ENCODE data around the gene MXD4. TPM values are rescaled to one million over a fixed set of nuclear protein-coding genes. Genes with fewer than 3 reads are reported as not detected.

Gene MXD4
- total RNA-seq, 1 experiment from 2014 or later = 22.0 TPM

DNA sequence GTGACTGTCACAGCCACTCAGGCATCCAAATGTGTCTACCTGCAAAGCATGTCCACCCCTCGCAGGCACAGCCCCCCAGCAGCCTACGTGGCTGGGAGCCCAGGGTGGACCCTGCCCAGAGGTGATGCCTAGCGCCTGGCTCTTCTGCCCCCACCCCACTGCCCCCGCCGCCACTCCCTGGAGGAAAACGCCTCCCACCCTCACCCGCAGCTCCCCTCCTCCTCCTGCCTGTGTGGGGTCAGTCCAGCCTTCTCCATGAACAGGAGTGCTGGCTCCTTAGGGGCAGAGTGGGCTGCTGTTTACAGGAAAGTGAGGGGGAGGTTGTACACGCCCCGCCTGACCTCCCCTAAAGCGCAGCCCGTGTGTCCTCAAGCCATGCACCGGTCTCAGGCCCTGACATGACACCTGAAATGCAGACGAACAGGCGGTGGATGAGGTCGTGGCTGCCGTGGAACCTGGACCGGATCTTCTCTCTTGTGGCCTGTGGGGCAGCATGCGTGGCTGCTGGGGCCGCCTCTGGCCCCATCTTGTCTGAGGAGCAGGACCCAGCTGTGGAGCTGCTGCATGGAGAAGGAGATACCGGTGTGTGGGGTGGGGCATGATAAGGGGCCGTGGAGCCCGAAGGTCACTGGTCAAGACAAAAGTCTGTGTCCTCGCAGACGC lies 11.9 kb upstream of the MXD4 start:
- Histone ChIP-seq H3K27ac (ENCODE audit: low read depth, low read length) (no peak overlapping the region), H2AFZ (ENCODE audit: low read depth, low read length, poor library complexity, severe bottlenecking) (no peak overlapping the region), H3K36me3 (ENCODE audit: control insufficient read depth in 1 of 2, insufficient read depth in 2 of 2, low read length in 2 of 2) (no peaks in the 10 kb centered on the region), H3K4me1 (ENCODE audit: control insufficient read depth in 1 of 2, insufficient read depth in 2 of 2, low read length in 2 of 2) (no peaks in the 10 kb centered on the region), H3K4me2 (ENCODE audit: low read length) (no peak overlapping the region), H3K9me2 (ENCODE audit: insufficient read depth) (no peaks in the 10 kb centered on the region), H3K79me2 (ENCODE audit: insufficient read depth, low read length) (no peaks in the 10 kb centered on the region), H3K9ac (ENCODE audit: low read length) (no peak overlapping the region), H3K9me3 (ENCODE audit: control insufficient read depth in 1 of 2, insufficient read depth in 1 of 2, low read depth in 1 of 2, low read length in 2 of 2) (no peaks in the 10 kb centered on the region), H3K4me3 (replicated peaks in 1 of 2; ENCODE audit: low read depth in 1 of 2, low read length in 2 of 2) (no peak overlapping the region), H4K20me1 (ENCODE audit: insufficient read depth) (no peaks in the 10 kb centered on the region), H3K27me3 (ENCODE audit: insufficient read depth, low read length) (no peaks in the 10 kb centered on the region)
- DNase-seq (ENCODE audit: low read depth, low spot score) = no peak
- TF ChIP-seq, protein P1, sequence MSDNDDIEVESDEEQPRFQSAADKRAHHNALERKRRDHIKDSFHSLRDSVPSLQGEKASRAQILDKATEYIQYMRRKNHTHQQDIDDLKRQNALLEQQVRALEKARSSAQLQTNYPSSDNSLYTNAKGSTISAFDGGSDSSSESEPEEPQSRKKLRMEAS (IDR thresholded peaks at IDR 0.05) = no peak
- TF ChIP-seq TCF7L2 (IDR thresholded peaks at IDR 0.05; ENCODE audit: borderline replicate concordance, extremely low read depth, insufficient read depth, insufficient read length) (no peak), EZH2phosphoT487 (IDR thresholded peaks at IDR 0.05; ENCODE audit: borderline replicate concordance) (no peak), RAD21 (IDR thresholded peaks at IDR 0.05; ENCODE audit: low read depth) (no peak), EZH2 (IDR thresholded peaks at IDR 0.05) (no peak), ZNF274 (IDR thresholded peaks at IDR 0.05; ENCODE audit: low read depth, low read length) (no peak), ELF1 (IDR thresholded peaks at IDR 0.05; ENCODE audit: borderline replicate concordance, low read depth) (no peak), EGR1 (IDR thresholded peaks at IDR 0.05; ENCODE audit: low read depth) (no peak), ZFX (IDR thresholded peaks at IDR 0.05) (no peak), SRF (IDR thresholded peaks at IDR 0.05; ENCODE audit: low read depth) (no peak), POLR2A (IDR thresholded peaks at IDR 0.05; ENCODE audit: borderline replicate concordance, extremely low read depth, insufficient read depth, insufficient read length) (no peak), FOSL1 (IDR thresholded peaks at IDR 0.05; ENCODE audit: low read depth) (no peak), SIN3A (IDR thresholded peaks at IDR 0.05; ENCODE audit: low read depth) (no peak), YY1 (IDR thresholded peaks at IDR 0.05; ENCODE audit: extremely low read depth, insufficient replicate concordance, low read depth, low read length) (no peak), CEBPB (IDR thresholded peaks at IDR 0.05; ENCODE audit: low read depth) (no peak), JUND (IDR thresholded peaks at IDR 0.05) (no peak)
- TF ChIP-seq, protein P2, sequence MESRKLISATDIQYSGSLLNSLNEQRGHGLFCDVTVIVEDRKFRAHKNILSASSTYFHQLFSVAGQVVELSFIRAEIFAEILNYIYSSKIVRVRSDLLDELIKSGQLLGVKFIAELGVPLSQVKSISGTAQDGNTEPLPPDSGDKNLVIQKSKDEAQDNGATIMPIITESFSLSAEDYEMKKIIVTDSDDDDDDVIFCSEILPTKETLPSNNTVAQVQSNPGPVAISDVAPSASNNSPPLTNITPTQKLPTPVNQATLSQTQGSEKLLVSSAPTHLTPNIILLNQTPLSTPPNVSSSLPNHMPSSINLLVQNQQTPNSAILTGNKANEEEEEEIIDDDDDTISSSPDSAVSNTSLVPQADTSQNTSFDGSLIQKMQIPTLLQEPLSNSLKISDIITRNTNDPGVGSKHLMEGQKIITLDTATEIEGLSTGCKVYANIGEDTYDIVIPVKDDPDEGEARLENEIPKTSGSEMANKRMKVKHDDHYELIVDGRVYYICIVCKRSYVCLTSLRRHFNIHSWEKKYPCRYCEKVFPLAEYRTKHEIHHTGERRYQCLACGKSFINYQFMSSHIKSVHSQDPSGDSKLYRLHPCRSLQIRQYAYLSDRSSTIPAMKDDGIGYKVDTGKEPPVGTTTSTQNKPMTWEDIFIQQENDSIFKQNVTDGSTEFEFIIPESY (IDR thresholded peaks at IDR 0.05; ENCODE audit: extremely low read depth, insufficient replicate concordance, low read length) = no peak
- TF ChIP-seq, protein P3, sequence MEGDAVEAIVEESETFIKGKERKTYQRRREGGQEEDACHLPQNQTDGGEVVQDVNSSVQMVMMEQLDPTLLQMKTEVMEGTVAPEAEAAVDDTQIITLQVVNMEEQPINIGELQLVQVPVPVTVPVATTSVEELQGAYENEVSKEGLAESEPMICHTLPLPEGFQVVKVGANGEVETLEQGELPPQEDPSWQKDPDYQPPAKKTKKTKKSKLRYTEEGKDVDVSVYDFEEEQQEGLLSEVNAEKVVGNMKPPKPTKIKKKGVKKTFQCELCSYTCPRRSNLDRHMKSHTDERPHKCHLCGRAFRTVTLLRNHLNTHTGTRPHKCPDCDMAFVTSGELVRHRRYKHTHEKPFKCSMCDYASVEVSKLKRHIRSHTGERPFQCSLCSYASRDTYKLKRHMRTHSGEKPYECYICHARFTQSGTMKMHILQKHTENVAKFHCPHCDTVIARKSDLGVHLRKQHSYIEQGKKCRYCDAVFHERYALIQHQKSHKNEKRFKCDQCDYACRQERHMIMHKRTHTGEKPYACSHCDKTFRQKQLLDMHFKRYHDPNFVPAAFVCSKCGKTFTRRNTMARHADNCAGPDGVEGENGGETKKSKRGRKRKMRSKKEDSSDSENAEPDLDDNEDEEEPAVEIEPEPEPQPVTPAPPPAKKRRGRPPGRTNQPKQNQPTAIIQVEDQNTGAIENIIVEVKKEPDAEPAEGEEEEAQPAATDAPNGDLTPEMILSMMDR (IDR thresholded peaks at IDR 0.05 in 2 of 3, conservative IDR thresholded peaks at IDR 0.05 in 1 of 3; ENCODE audit: borderline replicate concordance in 1 of 3, insufficient read depth in 1 of 3, low read depth in 2 of 3, low read length in 2 of 3) = no peak
- TF ChIP-seq, protein P4, sequence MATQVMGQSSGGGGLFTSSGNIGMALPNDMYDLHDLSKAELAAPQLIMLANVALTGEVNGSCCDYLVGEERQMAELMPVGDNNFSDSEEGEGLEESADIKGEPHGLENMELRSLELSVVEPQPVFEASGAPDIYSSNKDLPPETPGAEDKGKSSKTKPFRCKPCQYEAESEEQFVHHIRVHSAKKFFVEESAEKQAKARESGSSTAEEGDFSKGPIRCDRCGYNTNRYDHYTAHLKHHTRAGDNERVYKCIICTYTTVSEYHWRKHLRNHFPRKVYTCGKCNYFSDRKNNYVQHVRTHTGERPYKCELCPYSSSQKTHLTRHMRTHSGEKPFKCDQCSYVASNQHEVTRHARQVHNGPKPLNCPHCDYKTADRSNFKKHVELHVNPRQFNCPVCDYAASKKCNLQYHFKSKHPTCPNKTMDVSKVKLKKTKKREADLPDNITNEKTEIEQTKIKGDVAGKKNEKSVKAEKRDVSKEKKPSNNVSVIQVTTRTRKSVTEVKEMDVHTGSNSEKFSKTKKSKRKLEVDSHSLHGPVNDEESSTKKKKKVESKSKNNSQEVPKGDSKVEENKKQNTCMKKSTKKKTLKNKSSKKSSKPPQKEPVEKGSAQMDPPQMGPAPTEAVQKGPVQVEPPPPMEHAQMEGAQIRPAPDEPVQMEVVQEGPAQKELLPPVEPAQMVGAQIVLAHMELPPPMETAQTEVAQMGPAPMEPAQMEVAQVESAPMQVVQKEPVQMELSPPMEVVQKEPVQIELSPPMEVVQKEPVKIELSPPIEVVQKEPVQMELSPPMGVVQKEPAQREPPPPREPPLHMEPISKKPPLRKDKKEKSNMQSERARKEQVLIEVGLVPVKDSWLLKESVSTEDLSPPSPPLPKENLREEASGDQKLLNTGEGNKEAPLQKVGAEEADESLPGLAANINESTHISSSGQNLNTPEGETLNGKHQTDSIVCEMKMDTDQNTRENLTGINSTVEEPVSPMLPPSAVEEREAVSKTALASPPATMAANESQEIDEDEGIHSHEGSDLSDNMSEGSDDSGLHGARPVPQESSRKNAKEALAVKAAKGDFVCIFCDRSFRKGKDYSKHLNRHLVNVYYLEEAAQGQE (IDR thresholded peaks at IDR 0.05; ENCODE audit: low read depth) = no peak
- intact Hi-C loops (cut with micrococcal nuclease) = no loop called here
- ChIA-PET POLR2A (no interaction called here), CTCF (no interaction called here), RAD21 (ENCODE audit: low non-redundant PET in 1 of 2, low total read pairs in 2 of 2, uncharacterized antibody in 2 of 2, unreplicated experiment in 2 of 2) (no interaction called here)
- ATAC-seq = no peak
- BruUV-seq (replicated peaks) = no TSS peak
